T1000 (cell line): ENCODE measurements around the gene CECR2.
"Not testable (repeated sequence)": the region's sequence is repeated elsewhere in the genome, so short reads cannot be mapped to it uniquely, and the experiment has no call there.

ENCODE experiments used
- DNase-seq: peaks from one replicate; lab custom pipeline; 2025; ENCODE audit warnings: mixed read lengths; lab: John Stamatoyannopoulos, UW

Gene CECR2

DNA sequence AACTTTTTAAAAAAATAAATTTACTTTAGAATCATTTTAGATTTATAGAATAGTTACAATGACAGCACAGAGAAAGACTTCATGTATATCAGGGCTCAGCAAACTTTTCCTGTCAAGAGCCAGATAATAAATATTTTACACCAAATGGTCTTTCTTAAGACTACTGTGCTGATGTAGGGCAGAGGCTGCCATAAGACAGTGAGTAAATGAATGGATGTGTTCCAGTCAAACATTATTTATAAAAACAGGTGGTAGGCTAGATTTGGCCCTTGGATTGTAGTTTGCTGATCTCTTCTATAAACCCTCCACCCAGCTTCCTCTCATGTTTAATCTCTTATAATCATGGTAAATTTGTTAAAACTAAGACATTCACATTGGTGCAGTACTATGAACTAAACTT is 33.0 kb downstream of the CECR2 start:
- no peak for DNase-seq

DNA sequence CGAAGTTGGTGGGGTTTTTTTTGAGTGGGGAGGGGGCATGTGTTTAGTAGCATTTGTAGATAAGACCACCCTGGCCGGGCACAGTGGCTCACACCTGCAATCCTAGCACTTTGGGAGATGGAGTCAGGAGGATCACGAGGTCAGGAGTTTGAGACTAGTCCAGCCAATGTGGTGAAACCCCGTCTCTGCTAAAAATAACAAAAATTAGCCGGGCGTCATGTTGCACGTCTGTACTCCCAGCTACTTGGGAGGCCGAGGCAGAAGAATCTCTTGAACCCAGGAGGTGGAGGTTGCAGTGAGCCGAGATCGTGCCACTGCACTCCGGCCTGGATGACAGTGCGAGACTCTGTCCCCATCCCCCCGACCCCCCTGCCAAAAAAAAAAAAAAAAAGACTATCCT is 34.6 kb downstream of the CECR2 start:
- DNase-seq, result no peak

DNA sequence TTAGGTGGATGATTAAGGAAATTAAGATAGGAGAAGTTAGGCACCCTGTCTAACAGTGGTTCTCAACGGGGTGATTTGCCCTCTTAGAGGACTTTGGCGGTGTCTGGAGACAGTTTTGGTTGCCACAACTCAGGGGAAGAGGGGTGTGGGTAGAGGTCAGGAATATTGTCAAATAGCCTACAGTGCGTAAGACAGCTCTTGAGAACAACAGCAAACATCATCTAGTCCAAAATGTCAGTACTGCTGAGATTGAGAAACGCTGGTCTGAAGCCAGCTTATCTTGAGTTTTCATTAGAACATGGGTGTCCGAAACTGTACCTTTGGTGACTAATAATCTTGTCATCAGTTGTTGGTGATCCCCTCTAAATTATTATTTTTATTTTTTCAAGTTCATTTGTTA is 38.4 kb downstream of the CECR2 start:
- DNase-seq, result no peak

DNA sequence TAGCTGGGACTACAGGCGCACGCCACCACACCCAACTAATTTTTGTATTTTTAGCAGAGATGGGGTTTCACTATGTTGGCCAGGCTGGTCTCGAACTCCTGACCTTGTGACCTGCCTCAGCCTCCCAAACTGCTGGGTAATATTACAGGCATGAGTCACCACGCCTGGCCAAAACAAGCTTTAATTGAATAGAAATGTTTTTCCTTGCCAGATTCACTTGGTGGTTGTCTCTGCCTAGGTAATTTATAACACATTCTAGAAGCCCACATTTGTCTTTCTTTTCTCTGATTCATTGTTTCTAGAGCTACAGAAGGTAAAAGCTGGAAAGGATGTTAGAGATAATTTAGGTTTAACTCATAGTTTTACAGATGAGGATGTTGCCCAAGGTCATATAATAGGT is 41.3 kb downstream of the CECR2 start:
- DNase-seq, result no peak

DNA sequence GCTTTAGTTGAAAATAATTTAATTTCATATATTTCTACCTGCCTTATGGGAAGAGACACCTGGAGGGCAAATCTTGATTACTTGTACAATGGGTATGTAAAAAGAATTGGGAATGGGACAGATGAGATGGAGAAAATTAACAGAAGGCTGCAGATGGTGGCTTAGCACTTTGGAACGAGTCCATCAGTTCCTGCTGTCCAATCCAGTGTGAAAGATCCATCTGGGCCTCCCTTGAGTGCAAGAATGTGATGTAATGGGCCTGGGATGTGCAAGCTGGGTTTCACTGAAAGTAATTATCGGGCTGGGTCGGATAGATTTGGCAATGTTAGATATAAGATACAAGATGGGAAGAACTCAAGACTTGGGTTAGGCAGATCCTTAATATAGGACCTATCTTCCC is 42.0 kb downstream of the CECR2 start:
- no peak for DNase-seq

DNA sequence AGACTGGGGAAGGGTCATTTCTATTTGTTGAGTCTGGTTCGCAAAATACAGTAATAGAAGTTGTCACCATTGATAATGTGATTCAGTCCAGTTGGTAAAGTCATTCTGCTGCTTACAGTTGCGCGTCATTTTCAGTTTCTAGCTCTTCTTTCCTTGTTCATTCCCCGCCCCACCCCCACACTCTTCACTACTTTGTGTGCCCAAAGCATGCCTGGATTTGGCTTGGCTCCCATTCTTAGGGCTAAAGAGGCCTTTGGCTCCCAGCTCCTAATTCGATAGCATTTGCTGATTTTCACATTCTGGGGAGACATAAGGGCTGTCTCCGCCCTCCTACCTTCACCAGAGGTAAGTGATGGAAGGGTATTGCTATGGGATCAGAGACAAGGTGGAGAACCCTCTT is 43.0 kb downstream of the CECR2 start:
- no peak for DNase-seq

DNA sequence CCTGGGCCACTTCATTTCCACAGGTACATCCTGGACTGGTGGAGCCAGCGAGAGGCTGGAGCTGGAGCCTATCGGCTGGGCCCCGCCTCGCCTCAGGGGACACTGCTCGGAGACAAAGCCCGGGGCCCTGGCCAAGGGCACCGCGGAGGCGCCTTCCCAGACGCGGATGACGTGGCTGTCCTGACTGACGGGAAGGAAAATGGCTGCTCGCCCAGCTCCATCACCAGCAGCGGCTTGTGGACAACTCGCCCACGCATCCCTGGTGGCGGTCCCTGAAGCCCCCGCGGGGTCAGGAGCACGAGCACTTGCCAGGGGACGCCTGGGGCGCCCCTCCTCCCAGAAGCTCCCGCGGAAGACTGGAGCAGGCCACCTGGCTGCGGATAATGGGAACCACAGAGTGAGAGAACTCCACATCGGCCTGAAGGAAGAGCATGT is 49.6 kb downstream of the CECR2 start:
- DNase-seq, result no peak

DNA sequence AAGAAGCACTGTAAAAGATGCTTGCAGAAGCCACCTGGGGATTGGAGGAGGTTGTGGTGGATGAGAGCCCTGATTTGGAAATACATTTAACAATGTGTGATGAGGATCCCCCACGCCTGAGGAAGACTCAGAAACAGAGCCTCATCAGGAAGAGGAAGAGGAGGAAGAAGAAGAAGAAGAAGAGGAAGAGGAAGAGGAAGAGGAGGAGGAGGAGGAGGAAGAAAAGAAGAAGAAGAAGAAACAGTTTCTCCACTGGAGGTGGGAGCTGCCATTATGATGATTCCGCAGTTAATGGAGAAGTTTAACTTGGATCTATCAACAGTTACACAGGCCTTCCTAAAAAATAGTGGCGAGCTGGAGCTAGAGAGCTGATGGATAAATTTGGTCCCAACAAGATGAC is 50.1 kb downstream of the CECR2 start:
- DNase-seq, result no peak

DNA sequence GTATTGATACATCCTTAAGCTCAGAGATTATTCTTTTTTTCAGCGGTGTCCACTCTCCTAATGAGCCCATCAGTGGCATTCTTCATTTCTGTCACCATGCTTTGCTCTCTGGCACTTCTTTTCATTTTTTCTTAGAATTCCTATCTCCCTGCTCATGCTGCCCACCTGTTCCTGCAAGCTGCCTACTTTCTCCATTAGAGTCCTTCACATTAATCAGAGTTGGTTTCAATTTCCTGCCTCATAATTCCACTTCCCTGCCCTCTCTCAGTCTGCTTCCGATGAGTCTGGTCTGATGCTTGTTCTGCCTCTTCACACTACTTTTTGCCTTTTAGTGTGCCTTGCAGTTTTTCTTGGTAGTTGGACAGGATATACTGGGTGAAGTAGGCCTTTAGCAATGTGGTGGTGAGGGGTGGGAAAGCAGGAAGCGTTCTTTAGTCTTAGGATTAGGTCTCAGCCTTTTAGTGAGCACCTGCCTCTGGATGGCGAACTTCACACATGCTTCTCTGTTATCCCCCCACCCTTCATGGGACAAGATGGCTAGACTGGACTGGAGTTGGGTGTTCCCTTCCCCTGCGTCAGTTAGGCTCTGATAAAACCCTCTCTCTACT is 53.6 kb downstream of the CECR2 start:
- no peak for DNase-seq

DNA sequence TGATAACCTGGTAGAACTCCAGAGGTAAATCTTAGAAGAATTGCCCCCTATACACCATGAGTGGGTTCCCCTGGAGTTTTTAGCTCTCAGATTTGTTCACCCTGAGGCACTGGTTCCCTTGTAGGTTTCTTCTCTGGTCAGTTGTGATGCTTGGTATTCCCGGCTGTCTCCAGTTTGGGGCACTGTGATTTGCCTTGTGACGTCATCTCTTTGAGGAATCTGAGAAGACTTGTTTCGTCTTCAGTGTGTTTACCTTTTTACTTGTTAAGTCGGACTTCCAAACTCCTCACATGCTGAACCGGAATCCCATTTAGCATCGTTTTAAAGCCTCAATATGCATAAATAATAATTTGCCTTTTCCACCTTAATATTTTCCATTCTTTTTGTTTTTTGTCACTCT is 54.4 kb downstream of the CECR2 start:
- no peak for DNase-seq

DNA sequence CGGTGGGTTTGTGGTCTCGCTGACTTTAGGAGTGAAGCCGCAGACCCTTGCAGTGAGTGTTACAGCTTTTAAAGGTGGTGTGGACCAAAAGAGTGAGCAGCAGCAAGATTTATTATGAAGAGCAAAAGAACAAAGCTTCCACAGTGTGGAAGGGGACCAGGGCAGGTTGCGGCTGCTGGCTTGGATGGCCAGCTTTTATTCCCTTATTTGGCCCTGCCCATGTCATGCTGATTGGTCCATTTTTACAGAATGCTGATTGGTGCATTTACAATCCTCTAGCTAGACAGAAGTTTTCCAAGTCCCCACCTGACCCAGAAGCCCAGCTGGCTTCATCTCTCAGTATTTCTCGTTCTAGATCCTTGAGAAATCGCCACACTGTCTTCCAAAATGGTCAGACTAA is 58.3 kb downstream of the CECR2 start:
- DNase-seq, result not testable (repeated sequence)

DNA sequence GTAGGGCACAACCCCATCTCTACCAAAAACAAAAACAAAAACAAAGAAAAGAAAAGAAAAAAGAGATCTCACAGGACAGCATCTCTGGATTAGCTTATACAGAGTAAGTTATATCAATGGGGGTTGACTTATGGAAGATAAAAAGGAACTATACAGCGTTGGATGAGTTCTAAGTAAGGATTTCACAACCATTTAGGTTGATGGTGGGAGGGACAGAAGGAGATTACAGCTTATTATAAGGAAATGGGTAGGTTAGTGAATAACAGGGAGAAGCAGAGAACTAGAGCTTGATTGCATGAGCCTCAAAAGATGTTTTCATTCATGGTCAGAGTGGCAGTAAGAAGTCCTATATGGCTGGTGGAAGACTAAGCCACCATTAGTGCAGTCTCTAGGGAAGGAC is 60.3 kb downstream of the CECR2 start:
- no peak for DNase-seq

DNA sequence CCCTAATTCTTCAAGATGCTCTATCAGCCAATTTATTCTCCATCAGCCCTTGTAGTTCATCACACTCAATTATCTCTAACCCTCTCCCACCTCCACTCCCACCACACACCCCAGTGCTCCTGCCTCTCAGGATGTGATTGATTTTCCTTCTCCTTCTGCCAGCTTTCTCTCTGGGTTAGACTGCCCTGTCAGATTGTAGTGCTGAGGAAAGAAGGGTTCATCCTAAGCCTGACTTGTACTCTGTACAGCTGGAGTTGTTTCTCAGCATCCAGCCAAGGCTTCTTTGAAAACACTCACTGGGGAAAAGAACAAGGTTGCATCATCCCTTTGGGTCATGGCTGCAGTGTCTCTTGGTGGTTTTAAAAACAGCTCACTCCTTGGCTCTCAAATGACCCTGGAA is 61.2 kb downstream of the CECR2 start:
- DNase-seq, result no peak

DNA sequence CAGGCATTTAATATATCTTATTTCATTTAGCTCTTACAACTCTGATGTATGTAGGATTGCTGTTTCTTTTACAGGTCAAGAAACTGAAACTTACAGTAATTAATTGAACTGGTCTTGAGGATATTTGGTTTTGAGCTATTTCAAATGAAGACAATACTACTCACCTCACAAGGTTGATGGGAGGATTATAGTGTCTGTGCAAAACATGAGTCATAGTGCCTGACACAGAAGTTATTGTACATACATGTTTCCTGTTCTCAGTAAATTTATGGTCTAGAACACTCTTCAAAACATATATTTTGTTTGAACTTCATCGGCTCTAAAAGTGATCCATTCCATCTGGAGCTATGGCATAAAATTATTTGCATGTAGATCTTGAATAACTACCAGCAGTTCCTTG is 61.9 kb downstream of the CECR2 start:
- no peak for DNase-seq

DNA sequence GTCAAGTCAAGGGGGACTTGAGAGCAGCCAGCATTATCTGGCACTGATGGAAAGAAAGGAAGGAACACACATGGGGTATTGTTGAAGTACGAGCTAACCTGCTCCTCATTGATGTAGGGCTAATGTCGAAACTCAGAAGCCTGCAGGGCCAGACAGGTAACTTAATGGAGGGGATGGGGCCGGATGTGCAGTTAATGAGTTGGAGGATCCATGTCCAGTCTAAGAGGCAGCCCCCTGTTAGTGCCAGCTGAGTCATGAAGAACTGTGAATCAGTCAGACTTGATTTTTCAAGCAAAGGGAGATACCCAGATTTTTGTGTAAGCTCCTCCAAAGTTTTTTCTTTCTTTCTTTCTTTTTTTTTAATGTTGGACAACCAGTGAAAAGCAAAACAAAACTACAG is 65.6 kb downstream of the CECR2 start:
- DNase-seq, result no peak

DNA sequence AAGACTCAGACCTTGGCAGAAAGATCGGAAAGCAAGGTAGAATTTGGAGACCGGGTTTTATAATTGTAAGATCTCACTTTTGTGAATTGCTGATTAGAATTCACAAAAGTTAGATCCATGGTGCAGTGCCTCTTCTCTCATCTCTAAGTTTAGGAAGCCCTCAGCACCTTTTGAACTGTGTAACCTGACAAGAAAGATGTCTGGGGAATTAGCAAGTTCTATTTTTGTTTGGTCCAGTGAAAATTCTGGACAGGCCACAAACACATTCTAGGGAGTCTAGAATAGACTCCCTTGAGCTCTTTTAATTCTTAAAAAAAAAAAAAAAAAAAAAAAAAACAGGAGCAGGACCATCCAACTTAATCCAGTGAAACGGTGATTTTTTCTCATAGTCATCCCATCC is 66.1 kb downstream of the CECR2 start:
- no peak for DNase-seq

DNA sequence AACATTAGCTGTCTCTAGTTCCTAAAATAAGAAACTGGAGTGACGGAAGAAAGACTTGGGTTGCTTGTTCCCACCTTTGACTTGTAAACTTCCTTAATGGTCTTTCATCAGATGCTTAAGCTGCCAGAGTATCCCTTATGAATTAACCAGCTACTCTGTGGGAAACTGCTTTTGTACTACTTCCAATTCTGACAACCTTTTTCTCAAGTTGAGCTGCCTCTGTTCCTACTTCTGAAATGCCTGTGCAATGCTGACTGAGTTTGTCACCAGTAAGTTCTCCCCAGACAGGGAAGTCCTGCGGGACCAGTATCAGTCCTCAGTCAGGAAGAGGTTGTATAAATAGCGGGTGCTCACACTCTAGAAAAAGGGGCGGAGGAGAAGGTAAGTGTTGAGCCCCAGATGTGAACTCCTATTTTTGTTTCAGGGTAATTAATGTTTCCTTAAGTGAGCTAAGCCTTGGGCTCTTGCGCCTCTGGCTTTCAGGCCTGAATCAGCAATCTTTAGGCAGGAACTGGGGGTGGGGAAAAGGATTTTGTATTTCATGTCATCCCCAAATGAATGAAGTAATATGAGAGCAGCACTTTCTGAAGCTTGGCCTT is 67.2 kb downstream of the CECR2 start:
- no peak for DNase-seq

DNA sequence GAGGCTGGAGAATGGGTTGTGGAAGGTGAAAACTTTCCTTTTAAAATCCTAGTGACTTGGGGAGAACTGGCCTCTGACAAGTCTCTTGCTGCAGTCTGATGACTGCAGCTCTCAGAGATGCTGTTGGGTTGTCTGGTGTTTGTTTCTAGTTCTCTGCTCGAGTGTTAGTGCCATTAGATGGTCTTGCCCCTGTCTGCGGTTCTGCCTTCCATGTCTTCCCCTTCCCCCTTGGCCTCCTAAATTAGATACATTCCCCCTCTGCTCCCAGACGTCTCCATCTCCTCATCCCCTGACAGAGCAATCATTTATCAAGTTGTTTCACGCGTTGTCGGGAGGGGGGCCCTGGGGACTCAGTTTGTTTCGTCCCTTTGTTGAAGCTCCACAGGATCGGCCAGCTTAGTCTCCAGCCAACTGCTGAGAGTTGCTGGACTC is 67.7 kb downstream of the CECR2 start:
- no peak for DNase-seq

DNA sequence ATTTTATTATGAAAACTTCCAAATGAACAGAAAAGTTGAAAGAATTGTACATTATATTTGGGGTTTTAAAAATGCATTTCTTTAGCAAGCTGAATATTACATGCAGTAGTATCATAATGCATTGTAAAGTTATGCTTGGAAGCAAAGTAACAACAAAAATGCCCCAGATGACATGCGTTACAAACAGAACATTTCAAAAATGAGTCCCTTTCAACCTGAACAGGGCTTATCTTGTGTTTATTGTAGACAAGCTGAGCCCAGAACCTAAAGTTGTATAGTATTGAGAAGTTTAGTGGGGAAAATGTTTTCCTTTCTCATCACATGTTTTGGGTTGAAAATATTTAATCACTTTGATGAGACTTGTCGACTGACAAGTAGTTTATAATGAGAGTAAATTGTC is 68.8 kb downstream of the CECR2 start:
- no peak for DNase-seq

DNA sequence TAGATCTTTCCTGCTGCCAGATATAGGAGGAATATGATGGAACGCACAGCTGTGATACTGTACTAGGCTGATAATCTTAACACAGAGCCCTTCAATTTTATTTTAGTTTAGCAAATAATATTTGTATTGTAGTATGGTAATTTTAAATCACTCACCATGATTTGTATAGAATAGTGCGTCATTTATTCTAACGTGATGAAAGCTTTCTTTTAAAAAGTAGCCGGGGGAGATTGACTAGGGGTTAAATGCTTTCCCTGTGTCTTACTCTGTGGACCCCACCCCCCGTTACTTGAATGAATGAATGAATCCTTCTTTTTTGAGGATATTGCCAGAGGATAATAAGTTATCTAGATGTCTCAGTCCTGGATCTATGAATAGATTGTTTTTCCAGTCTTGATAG is 72.1 kb downstream of the CECR2 start:
- DNase-seq, result no peak

DNA sequence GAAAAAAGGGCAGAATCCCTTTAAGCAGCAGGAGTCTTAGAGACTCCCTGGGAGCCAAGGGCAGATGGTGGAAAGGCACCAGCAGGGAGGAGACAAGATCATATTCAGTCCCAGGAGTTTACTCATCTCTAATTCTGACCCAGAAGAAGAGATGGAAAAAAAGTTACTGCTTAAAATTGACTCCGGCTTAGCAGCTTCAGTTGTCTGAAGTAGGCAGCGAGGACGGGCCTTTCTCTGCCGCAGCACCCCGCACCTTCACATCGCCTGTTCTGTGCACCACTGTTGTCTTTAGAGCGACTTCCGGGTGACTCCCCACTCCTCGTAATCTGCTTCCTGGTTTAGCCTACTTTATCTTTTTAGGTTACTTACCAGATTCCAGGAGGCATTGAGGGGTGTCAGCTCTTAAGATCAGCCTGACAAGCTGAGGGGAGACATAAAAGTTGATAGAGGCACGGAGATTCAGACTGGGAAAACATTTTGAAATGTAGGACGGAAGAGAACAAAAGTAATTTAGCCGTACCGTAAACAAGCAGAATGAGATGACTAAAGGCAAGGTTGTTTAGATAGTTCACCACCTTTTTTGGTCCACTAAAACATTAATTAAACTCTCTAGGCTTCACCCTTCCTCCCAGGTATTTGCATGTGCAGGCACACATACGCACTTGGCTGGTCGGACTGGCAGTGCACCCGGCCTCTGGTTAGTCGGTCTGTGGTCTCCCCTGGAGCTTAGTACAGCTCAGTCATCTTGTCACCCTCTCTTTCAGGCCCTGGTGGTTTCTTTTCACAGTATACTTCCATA is 74.3 kb downstream of the CECR2 start:
- no peak for DNase-seq

DNA sequence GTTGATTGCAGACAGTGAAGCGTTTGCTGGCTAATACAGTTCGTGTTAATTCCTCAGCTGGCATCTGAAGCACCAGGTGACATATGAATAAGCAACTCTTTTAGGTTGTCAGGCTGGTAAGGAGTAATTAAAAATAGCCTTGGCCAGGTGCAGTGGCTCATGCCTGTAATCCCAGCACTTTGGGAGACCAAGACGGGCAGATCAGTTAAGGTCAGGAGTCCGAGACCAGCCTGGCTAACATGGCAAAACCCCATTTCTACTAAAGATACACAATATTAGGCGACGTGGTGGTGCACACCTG is 74.9 kb downstream of the CECR2 start:
- DNase-seq, result no peak

DNA sequence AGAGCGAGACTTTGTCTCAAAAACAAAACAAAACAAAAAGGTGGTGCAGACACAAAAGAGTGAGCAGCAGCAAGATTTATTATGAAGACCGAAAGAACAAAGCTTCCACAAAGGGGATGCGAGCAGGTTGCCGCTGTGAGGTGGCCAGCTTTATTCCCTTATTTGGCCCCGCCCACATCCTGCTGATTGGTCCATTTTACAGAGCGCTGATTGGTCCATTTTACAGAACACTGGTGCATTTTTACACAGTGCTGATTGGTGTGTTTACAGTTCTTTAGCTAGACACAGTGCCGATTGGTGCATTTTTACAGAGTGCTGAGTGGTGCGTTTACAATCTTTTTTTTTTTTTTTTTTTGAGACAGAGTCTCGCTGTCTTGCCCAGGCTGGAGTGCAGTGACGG is 77.4 kb downstream of the CECR2 start:
- DNase-seq, result no peak

DNA sequence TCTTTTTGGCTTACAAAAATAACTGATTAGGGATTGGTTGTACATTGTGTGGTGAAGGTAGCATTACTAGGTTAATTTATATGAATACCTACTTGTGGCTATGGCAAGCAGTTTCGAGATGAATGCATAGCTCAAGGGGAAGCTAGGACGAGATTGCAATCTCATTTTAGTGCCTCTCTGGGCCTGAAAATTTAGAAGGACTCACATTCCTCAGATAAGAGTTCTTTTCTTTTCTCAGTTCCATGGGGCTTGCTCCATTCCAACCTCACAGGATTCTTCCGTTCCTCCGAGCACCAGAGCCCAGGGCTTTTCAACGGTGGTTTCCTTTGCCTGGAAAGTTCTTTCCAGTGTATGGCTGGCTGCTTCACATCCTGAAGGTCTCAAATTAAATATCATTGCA is 82.1 kb downstream of the CECR2 start:
- DNase-seq, result no peak
